B cell (primary cell): ENCODE results near the gene CCDC85A. TPM values are rescaled to one million over a fixed set of nuclear protein-coding genes. Genes with fewer than 3 reads are reported as not detected.

Source experiments
- ATAC-seq: fragments of 200-7000 bp; cut with Tn5 transposase; one replicate; pipeline ENCODE4 v1.10.0; 2021; ENCODE audit warnings: low read depth, mild to moderate bottlenecking, moderate number of reproducible peaks, moderate library complexity
- CTCF ChIA-PET: fragments of 350-600 bp; sonication (Branson Sonifier 250); formaldehyde crosslinking; loops from one replicate; lab custom pipeline; 2021; ENCODE audit warnings: antibody characterized with exemption, inconsistent platforms; lab: Charles Lee
- POLR2A ChIA-PET: fragments of 350-600 bp; sonication (Branson Sonifier 250); formaldehyde crosslinking; loops from one replicate; lab custom pipeline; 2021; ENCODE audit warnings: antibody characterized with exemption; lab: Charles Lee
- DNase-seq: peaks from one replicate; pipeline ENCODE4 v3.0.0; 2013
- H2AFZ ChIP-seq: 2 replicates; pipeline ENCODE4 v1.6.1; 2012; ENCODE audit warnings: mild to moderate bottlenecking, low read depth, low read length; ENCODE audit not compliant: insufficient read depth, poor library complexity, severe bottlenecking
- H3K27ac ChIP-seq, 2 donors: 1 replicate in 1 of 2; 2 replicates in 1 of 2; pipeline ENCODE4 v1.5.1; 2012 to 2013; ENCODE audit warnings: low read length in 2 of 2, mild to moderate bottlenecking in 2 of 2, moderate library complexity in 1 of 2
- H3K27me3 ChIP-seq, 4 experiments: fragments of 200-600 bp in 1 of 4; sonication (generic) in 1 of 4; replicated peaks in 1 of 4; 1 replicate in 2 of 4; 2 replicates in 2 of 4; pipeline versions ENCODE4 v1.6.1 to v1.7.0; 2013 to 2016; ENCODE audit warnings: low read length in 3 of 4, mild to moderate bottlenecking in 2 of 4, mixed read lengths in 1 of 4, moderate library complexity in 1 of 4; ENCODE audit not compliant: insufficient read depth in 4 of 4, control insufficient read depth in 3 of 4; ENCODE audit errors: control extremely low read depth in 1 of 4
- H3K36me3 ChIP-seq, 2 experiments: replicated peaks in 1 of 2; 1 replicate in 1 of 2; 2 replicates in 1 of 2; pipeline versions ENCODE4 v1.6.1 to v1.7.1; 2013; ENCODE audit warnings: low read length in 1 of 2; ENCODE audit not compliant: insufficient read depth in 2 of 2, control insufficient read depth in 1 of 2; ENCODE audit errors: control extremely low read depth in 1 of 2, extremely low read depth in 1 of 2
- H3K4me1 ChIP-seq, 2 donors: fragments of 200-600 bp in 1 of 2; sonication (generic) in 1 of 2; 1 replicate in 1 of 2; 2 replicates in 1 of 2; pipeline versions ENCODE4 v1.5.1 to v1.6.1; 2013 to 2017; ENCODE audit warnings: low read length in 2 of 2; ENCODE audit not compliant: control insufficient read depth in 2 of 2, insufficient read depth in 2 of 2
- H3K4me2 ChIP-seq: replicated peaks from 2 replicates; pipeline ENCODE3; 2012; ENCODE audit warnings: mild to moderate bottlenecking, low read depth, low read length; ENCODE audit not compliant: poor library complexity, severe bottlenecking
- H3K4me3 ChIP-seq, 5 experiments: fragments of 200-600 bp in 1 of 5; sonication (generic) in 1 of 5; 1 replicate in 3 of 5; 2 replicates in 2 of 5; pipeline versions ENCODE4 v1.5.1 to v1.7.0; 2011 to 2016; ENCODE audit warnings: low read length in 4 of 5, mild to moderate bottlenecking in 4 of 5, low read depth in 2 of 5, control low read depth in 1 of 5, moderate library complexity in 1 of 5; ENCODE audit not compliant: insufficient read depth in 1 of 5; ENCODE audit errors: control extremely low read depth in 1 of 5, extremely low read depth in 1 of 5
- H3K79me2 ChIP-seq: fragments of 200-600 bp; sonication (generic); one replicate; pipeline ENCODE4 v1.6.0; 2016; ENCODE audit warnings: low read length; ENCODE audit not compliant: control insufficient read depth, insufficient read depth
- H3K9ac ChIP-seq: fragments of 200-600 bp; sonication (generic); 2 replicates; pipeline ENCODE4 v1.6.1; 2017; ENCODE audit warnings: mild to moderate bottlenecking, low read length, moderate library complexity
- H3K9me3 ChIP-seq, 3 donors: one replicate each; pipeline versions ENCODE4 v1.6.1 to v1.7.1; 2013; ENCODE audit warnings: low read length in 2 of 3; ENCODE audit not compliant: control insufficient read depth in 2 of 3, insufficient read depth in 1 of 3; ENCODE audit errors: control extremely low read depth in 1 of 3
- H4K20me1 ChIP-seq: 2 replicates; pipeline ENCODE4 v1.6.0; 2012; ENCODE audit warnings: mild to moderate bottlenecking, low read length; ENCODE audit not compliant: insufficient read depth, control insufficient read depth, poor library complexity, severe bottlenecking
- H3K27ac Mint-ChIP-seq: one replicate; pipeline ENCODE4 v1.8.0; 2021; ENCODE audit warnings: mixed read lengths
- H3K27me3 Mint-ChIP-seq: one replicate; pipeline ENCODE4 v1.8.0; 2021; ENCODE audit warnings: mixed read lengths
- H3K4me1 Mint-ChIP-seq: one replicate; pipeline ENCODE4 v1.8.0; 2021; ENCODE audit warnings: mixed read lengths
- H3K4me3 Mint-ChIP-seq: one replicate; pipeline ENCODE4 v1.8.0; 2021; ENCODE audit warnings: mixed read lengths
- H3K9me3 Mint-ChIP-seq: one replicate; pipeline ENCODE4 v1.8.0; 2022; ENCODE audit warnings: mixed read lengths; ENCODE audit not compliant: insufficient read depth
- EZH2 ChIP-seq: IDR thresholded peaks from 2 replicates; pipeline ENCODE4 v1.6.1; 2012; ENCODE audit warnings: borderline replicate concordance, low read depth, mild to moderate bottlenecking, moderate library complexity, low read length; ENCODE audit not compliant: insufficient read depth, poor library complexity, severe bottlenecking
- WGBS: methylation state at CpG from one replicate; pipeline ENCODE4 v1.1.5; 2013; ENCODE audit warnings: missing lambda C conversion rate; ENCODE audit not compliant: insufficient coverage; 5-methylcytosine and 5-hydroxymethylcytosine counted together
- intact Hi-C: fragments of 100-400 bp; cut with micrococcal nuclease; formaldehyde crosslinking; loops from one replicate; pipeline ENCODE4 v1.10.0; 2022
- polyA plus RNA-seq: library from polyadenylated mRNA; depleted of rRNA; stranded (reverse); fragments of >200 nt; gene quantifications from 2 replicates; pipeline ENCODE4 v1.2.3, GENCODE V29; 2012
- total RNA-seq, 2 donors: library from RNA; stranded (reverse); fragments of 120-200 nt in 1 of 2; gene quantifications; 1 replicate in 1 of 2; 2 replicates in 1 of 2; pipeline versions ENCODE4 v1.2.3 to v1.2.4, GENCODE V29; 2013 to 2022
- TF ChIP-seq, protein P1 (sequence below): fragments of 200-600 bp; IDR thresholded peaks from one replicate; pipeline ENCODE4 v1.8.0; 2022; ENCODE audit warnings: antibody characterized with exemption, mild to moderate bottlenecking

CCDC85A gene
- total and polyA plus RNA-seq, 2 donors (not counting 1 experiment from before 2014, with no cell fraction given) = 0.15 TPM; not detected in 1

DNA sequence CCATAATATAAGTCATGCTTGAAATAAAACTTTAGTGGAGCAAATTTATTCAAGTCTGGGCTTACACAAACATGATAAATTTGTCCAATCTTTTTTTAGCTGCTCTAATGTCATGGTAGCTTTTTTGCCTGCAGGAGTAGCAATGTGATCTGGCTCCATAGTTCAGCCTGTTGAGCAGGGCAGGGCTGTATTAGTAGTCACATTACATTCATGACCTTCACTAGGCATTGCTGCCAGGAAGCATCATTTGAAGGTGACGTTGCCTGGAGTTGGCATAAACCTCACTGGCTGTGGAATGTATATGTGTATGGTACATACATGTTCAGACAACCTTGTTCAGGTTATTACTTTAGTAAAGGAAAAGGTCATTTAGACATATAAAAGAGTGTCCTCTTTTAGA lies 76.6 kb downstream of the CCDC85A start:
- Histone ChIP-seq H3K9me3 (no peaks in the 10 kb centered on the region), H3K4me2 (no peak overlapping the region), H3K4me1 (no peaks in the 10 kb centered on the region), H3K27ac (no peak overlapping the region), H3K36me3 (no peaks in the 10 kb centered on the region), H3K4me3 (no peak overlapping the region), H3K9ac (no peak overlapping the region), H3K79me2 (no peaks in the 10 kb centered on the region), H4K20me1 (no peaks in the 10 kb centered on the region), H3K27me3 (no peaks in the 10 kb centered on the region), H2AFZ (no peak overlapping the region)
- intact Hi-C loops = no loop called here
- ChIA-PET POLR2A (no interaction called here), CTCF (no interaction called here)
- ATAC-seq (no peak), DNase-seq (no peak)
- WGBS = 67% methylated on average over 1 of the region's 1 CpG
- Mint-ChIP-seq H3K4me3 (no peak overlapping the region), H3K27me3 (no peaks in the 10 kb centered on the region), H3K27ac (no peak overlapping the region), H3K9me3 (no peaks in the 10 kb centered on the region), H3K4me1 (no peaks in the 10 kb centered on the region)
- TF ChIP-seq, protein P1, sequence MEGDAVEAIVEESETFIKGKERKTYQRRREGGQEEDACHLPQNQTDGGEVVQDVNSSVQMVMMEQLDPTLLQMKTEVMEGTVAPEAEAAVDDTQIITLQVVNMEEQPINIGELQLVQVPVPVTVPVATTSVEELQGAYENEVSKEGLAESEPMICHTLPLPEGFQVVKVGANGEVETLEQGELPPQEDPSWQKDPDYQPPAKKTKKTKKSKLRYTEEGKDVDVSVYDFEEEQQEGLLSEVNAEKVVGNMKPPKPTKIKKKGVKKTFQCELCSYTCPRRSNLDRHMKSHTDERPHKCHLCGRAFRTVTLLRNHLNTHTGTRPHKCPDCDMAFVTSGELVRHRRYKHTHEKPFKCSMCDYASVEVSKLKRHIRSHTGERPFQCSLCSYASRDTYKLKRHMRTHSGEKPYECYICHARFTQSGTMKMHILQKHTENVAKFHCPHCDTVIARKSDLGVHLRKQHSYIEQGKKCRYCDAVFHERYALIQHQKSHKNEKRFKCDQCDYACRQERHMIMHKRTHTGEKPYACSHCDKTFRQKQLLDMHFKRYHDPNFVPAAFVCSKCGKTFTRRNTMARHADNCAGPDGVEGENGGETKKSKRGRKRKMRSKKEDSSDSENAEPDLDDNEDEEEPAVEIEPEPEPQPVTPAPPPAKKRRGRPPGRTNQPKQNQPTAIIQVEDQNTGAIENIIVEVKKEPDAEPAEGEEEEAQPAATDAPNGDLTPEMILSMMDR = no peak
- no peak for TF ChIP-seq EZH2

DNA sequence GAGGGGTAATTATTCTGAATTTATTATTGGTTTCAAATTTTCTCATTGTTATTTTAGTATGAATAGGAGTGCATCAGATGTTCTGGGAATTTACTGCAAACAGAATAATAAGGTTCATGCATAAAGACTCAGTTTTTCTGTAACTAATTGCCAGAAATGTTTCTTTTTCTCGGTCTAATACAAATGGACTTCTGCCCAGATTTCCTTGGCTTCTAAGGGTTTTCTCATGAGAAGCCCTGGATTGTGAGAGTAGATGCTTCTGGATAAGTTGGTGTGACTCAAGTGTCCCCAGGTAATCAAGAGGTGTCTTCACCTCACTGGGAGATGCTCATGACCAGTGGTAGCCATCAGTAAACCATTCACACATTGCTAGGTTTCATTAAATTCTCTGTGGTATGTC lies 78.5 kb downstream of the CCDC85A start:
- no peak overlapping the region for H3K4me3 Mint-ChIP-seq
- DNase-seq = no peak
- 92% methylated on average over 1 of the region's 1 CpG for WGBS

More for the DNA sequence above, 78.5 kb downstream of the CCDC85A start:
- Histone ChIP-seq H3K4me2 (no peak overlapping the region), H3K27ac (no peak overlapping the region), H3K36me3 (no peaks in the 10 kb centered on the region), H2AFZ (no peak overlapping the region), H3K9ac (no peak overlapping the region), H3K4me3 (no peak overlapping the region), H3K79me2 (no peaks in the 10 kb centered on the region), H3K9me3 (no peaks in the 10 kb centered on the region), H3K4me1 (no peaks in the 10 kb centered on the region), H4K20me1 (no peaks in the 10 kb centered on the region), H3K27me3 (no peaks in the 10 kb centered on the region)
- Mint-ChIP-seq H3K4me1 (no peaks in the 10 kb centered on the region), H3K27me3 (no peaks in the 10 kb centered on the region), H3K27ac (no peak overlapping the region), H3K9me3 (no peaks in the 10 kb centered on the region)
- ChIA-PET POLR2A (no interaction called here), CTCF (no interaction called here)
- intact Hi-C loops = no loop called here
- no peak for TF ChIP-seq EZH2
- TF ChIP-seq, protein P1 = no peak
- ATAC-seq = no peak
